ENCODE results near the gene ASB5.
"Not testable (repeated sequence)": the region's sequence is repeated elsewhere in the genome, so short reads cannot be mapped to it uniquely, and the experiment has no call there.

Gene ASB5

GRCh38 chr4:176217510-176217909 is 51.5 kb downstream of the ASB5 start:
- no peak for DNase-seq

DNA sequence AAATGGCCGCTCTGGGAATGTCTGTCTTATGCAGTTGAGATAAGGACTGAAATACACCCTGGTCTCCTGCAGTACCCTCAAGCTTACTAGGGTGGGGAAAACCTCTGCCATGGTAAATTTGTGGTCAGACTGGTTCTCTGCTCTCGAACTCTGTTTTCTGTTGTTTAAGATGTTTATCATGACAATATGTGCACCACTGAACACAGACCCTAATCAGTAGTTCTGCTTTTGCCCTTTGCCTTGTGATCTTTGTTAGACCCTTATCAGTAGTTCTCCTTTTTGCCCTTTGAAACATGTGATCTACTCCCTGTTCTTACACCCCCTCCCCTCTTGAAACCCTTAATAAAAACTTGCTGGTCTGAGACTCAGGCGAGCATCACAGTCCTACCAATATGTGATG is 56.7 kb downstream of the ASB5 start:
- not testable (repeated sequence) for DNase-seq

GRCh38 chr4:176210579-176211296 is 58.3 kb downstream of the ASB5 start:
- DNase-seq = no peak

- no peak for DNase-seq
Observed at GRCh38 chr4:176210101-176210500, 58.9 kb downstream of the ASB5 start.

GRCh38 chr4:176209535-176209934 is 59.5 kb downstream of the ASB5 start:
- DNase-seq = no peak

GRCh38 chr4:176207839-176208238 is 61.2 kb downstream of the ASB5 start:
- no peak for DNase-seq

DNA sequence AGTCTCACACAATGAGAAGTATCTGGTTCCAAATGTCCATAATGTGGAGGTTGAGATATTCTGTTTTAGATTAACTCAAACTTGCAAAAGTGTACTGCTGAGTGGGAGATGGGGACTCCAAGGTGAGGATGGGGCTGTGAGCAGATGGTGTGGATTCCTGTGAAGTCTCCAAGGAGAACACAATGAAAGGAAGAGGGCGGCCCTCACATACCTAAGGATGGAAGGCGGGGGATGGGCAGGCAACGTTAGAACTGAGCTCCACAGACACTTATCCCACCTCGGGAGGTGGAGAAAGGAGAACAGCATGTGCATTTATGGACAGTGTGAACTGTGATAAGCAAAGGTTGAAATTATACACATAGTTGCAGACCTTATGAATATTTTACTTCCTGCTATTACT is 63.7 kb downstream of the ASB5 start:
- DNase-seq = no peak

DNA sequence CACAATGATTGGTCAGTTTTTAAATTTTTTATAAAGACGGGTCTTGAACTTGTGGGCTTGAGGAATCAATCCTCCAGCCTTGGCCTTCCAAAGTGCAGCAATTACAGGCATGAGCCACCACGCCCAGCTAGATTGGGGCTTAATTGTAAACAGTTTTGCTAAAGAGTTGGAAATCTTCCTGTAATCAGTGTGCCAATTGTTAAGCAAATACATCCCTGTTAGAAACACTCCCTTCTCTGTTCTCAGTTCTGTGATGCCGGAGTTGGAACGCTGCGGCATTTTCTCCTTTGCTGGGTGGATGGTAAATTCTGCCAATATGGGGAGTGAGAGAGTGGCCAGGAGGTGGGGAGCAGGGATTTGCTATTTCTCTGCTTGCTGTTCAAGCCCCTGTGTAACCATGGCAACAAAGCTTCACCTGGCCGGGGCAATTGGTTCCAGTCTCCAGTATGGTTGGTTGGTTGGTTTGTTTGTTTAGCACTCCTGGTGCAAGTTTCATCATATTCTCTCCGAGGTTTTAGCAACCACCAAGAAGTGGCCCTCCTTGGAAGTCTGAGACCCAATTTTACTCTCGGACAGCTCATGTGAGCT is 70.6 kb downstream of the ASB5 start:
- DNase-seq = no peak

GRCh38 chr4:176195184-176195978 is 73.6 kb downstream of the ASB5 start, which contains the start of gene SPATA4:
Gene SPATA4, minus strand, starts transcription at chr4:176195585. Its CDS starts 23 bp downstream, at chr4:176195562.
- DNase-seq = peak; percentile 96

- DNase-seq = no peak
Observed at GRCh38 chr4:176193938-176194337, 75.1 kb downstream of the ASB5 start.

DNA sequence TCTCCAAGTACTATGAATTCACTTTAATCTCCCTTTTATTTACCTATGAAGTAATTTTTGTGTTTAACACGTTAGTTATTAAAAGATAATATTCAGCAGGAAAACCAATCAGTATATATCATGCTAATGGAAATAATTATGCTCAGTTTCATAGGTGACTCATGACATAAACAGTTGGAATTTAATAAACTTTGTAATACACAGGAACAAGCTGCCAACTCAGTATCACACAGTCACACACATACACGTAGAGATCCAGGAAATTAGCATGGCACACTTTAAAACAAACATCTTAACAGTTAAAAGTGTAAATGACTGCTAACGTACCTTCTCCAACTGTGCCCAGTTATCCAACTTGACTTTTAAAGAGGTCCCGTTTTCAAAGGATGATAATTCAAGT is 75.9 kb downstream of the ASB5 start:
- DNase-seq = no peak

DNA sequence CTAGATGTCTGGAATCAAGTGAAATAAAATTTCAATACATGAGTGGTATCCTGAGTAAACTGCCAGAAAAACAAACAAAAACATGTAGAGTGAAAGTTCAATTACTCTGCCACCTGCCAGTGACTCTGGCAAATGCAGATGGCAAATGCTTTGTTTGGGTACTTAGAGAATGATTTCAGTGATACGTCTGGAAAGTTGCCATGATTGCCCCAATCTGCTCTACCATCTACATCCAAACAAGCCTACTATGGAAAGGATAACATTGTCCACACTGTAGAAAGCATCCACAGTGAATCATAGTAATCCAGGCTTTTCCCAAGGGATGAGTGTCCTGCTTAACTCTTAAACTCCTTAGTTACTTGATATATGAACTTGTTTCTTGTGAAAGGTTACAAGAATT is 77.0 kb downstream of the ASB5 start:
- DNase-seq = no peak

DNA sequence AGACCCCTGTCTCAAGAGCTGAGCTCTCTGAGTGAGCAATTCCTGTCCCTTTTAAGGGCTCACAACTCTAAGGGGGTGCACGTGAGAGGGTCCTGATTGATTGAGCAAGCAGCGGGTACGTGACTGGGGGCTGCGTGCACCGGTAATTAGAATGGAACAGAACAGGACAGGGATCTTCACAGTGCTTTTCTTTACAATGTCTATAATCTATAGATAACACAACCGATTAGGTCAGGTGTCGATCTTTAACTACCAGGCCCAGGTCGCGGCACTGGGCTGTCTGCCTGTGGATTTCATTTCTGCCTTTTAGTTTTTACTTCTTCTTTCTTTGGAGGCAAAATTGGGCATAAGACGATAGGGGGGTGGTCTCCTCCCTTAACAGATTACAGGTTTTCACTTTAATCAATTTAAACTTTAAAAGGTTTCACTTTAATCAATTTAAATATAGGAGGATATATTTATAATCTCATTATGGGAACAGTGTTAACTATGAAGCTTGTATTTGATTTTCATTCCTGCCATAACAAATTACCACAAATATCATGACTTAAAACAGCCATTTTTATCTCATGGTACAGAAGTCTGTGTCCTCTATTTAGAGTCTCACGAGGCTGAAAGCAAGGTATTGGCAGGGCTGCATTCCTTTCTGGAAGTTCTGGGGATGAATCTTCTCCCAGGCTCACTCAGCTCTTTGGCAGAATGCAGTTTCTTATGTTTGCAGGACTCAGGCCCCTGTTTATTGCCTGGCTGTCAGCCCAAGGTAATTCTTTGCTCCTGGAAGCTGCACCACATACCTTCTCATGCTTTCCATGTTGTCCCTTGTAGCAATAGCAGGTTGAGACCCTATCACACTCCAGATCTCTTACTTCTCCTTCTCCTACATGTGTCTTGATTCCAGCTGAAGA is 78.9 kb downstream of the ASB5 start:
- DNase-seq = no peak

DNA sequence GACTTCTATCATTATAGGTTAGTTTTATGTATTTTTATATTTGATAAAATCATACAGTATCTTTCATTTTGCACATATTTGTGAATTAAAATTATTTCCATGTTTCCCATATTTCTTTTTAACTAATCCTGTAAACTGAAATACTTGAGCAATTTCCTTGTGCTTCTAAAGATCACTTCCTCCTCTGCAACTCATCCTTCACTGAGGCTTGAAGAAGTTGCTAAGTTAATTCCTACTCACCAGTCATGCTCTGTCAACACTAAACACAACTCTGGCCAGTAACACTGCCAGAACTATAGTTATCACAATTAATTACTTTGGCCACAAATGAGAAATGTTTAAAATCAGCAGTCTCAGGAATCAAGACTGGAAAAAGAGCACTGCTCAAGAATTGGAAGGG is 80.4 kb downstream of the ASB5 start:
- peak; percentile 11 for DNase-seq

DNA sequence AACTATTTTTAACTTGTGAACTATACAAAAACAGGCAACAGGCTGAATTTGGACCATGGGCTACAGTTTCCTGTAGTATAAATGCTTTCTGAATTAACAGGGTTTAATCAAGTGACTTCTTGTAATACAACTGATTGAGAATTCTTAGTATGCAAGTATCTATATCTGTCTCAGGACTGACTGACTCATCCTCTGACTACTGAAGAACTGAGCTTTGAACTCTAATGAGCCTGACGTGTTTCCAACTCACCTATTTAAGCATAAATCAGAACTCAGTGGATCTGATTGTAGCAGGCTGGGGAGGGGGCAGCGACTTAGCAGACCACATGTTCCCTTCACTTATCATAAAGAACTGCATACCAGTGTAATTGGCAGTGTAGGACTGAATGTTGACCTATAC is 81.4 kb downstream of the ASB5 start:
- no peak for DNase-seq

DNA sequence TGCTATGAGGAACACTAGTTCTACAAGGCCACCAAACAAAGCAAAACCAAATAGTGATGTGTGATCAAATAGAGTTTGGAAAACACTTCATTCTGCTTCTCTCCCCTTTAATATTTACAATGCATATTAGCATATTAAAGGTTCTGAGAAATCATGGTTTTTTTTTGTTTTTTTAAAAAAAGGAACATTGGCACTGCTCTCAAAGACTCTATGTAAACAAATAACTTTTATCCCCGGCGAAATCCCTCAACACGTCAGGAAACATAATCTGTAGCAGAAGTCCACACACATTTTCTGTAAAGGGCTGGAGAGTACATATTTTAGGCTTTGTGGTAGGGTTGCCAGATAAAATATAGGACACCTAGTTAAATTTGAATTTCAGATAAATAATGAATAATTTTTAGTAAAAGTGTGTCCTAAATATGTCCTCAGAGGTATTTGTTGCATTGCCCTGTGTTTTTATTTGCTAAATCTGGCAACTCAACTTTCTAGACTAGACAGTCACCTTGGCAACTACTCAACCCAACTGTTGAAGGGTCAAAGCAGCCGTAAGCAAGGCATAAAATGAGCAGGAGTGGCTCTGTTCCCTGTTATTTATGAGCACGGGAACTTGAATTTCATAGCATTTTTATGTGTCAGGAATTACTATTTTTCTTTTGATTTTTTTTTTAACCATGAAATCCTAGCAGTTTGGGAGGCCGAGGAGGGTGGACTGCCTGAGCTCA is 82.2 kb downstream of the ASB5 start:
- no peak for DNase-seq

GRCh38 chr4:176186067-176186466 is 83.0 kb downstream of the ASB5 start:
- DNase-seq = no peak

DNA sequence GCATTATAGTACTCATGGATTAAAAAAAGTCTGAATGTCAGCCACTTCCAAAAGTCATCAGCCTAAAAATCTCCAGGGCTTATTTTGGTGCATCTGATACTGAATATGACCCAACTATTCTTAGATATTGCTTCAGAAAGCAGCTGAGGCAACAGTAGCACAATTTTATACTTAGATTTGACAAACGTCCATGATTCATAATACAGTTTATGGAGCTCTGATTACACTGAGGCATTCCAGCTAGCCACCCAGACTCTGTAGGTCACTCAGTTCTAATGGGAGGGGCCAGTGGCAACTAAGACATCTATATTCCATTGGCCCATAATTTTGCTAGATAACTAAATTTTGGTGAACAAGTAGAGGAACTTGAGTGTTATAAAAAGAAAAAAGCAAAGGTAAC is 84.0 kb downstream of the ASB5 start:
- no peak for DNase-seq
